Aorta (tissue), 5 donors: ENCODE measurements around the gene KDM1A. TPM values are rescaled to one million over a fixed set of nuclear protein-coding genes. Genes with fewer than 3 reads are reported as not detected.
A peak's percentile ranks its signal among the peaks of the same experiment; 100 is the strongest.

Experiments
- ATAC-seq: fragments of 200-7000 bp; cut with Tn5 transposase; one replicate; pipeline ENCODE4 v1.9.1; 2022; ENCODE audit warnings: moderate library complexity; ENCODE audit not compliant: low FRiP score
- DNase-seq, 2 donors: peaks; one replicate each; pipeline ENCODE4 v3.0.0-alpha.2; 2020
- H3K27ac ChIP-seq, 2 donors: one replicate each; pipeline ENCODE4 v1.5.1; 2013; ENCODE audit warnings: low read length in 2 of 2, mild to moderate bottlenecking in 2 of 2, moderate library complexity in 2 of 2, control low read depth in 1 of 2, inconsistent platforms in 1 of 2, low read depth in 1 of 2
- H3K27me3 ChIP-seq, 2 donors: one replicate each; pipeline ENCODE4 v1.6.1; 2013; ENCODE audit warnings: control low read depth in 1 of 2, low read length in 1 of 2, mild to moderate bottlenecking in 1 of 2, moderate library complexity in 1 of 2; ENCODE audit not compliant: insufficient read depth in 2 of 2, control insufficient read depth in 1 of 2
- H3K36me3 ChIP-seq, 2 donors: one replicate each; pipeline ENCODE4 v1.6.1; 2013; ENCODE audit warnings: control low read depth in 1 of 2, low read length in 1 of 2, mild to moderate bottlenecking in 1 of 2; ENCODE audit not compliant: insufficient read depth in 2 of 2, control insufficient read depth in 1 of 2
- H3K4me1 ChIP-seq, 2 donors: one replicate each; pipeline ENCODE4 v1.6.1; 2013; ENCODE audit warnings: low read length in 2 of 2, control low read depth in 1 of 2, mild to moderate bottlenecking in 1 of 2, moderate library complexity in 1 of 2; ENCODE audit not compliant: insufficient read depth in 2 of 2, control insufficient read depth in 1 of 2
- H3K4me3 ChIP-seq, 2 donors: one replicate each; pipeline ENCODE4 v1.5.1; 2013; ENCODE audit warnings: low read length in 2 of 2, control low read depth in 1 of 2, mild to moderate bottlenecking in 1 of 2
- H3K9me3 ChIP-seq: one replicate; pipeline ENCODE4 v1.6.1; 2013; ENCODE audit warnings: mild to moderate bottlenecking, low read length; ENCODE audit not compliant: control insufficient read depth
- WGBS, 2 donors: extraction: QIAGEN DNeasy Blood & Tissue Kit; methylation state at CpG; one replicate each; pipeline ENCODE4 v1.1.7; 2013; 5-methylcytosine and 5-hydroxymethylcytosine counted together
- intact Hi-C, 2 donors: fragments of 100-400 bp; cut with DNase I; formaldehyde crosslinking; loops; one replicate each; pipeline versions ENCODE4 v1.14.2 to v1.15.0; 2022
- polyA plus RNA-seq, 2 donors: library from polyadenylated mRNA; stranded (reverse); fragments of 200-250 nt; gene quantifications; one replicate each; pipeline ENCODE4 v1.2.3, GENCODE V29; 2013
- total RNA-seq, 2 donors: library from RNA; stranded (reverse); fragmentation: NEBNext Ultra II Directional; extraction: Animal tissue kit (Norgen Biotek cat#: 25700); gene quantifications; one replicate each; pipeline ENCODE4 v1.2.1, GENCODE V29; 2021
- donor health status: healthy with polysubstance abuse.
- donor health status: Bipolar disorder and iron deficiency.
- donor health status: DM: no; HTN: no; CAD: no.
- donor health status: DM: no; HTN: no; CAD: no.
- donor health status: DM: yes; HTN: yes; CAD: no.

The KDM1A gene
- total and polyA plus RNA-seq, 4 donors = 9.4 to 40.4 (median 29.6) TPM

GRCh38 chr1:23114424-23115079, 95.3 kb downstream of the KDM1A start:
- WGBS, 2 donors = 38 to 46% methylated on average over 6 of the region's 6 CpGs
- no peak for ATAC-seq
- intact Hi-C loops = no loop called here
- Histone ChIP-seq H3K36me3 (no peaks in the 10 kb centered on the region), H3K9me3 (no peaks in the 10 kb centered on the region), H3K4me1 (peaks cover 0 to 5% of the 10 kb centered on the region in 2 donors), H3K27ac (no peak overlapping the region), H3K27me3 (no peaks in the 10 kb centered on the region), H3K4me3 (no peak overlapping the region)
- DNase-seq = no peak

- no peak overlapping the region for H3K27ac ChIP-seq
- DNase-seq (no peak), ATAC-seq (no peak)
- H3K4me3 ChIP-seq = no peak overlapping the region
- 90 to 92% methylated on average over 6 of the region's 6 CpGs for WGBS, 2 donors
- intact Hi-C loops = no loop called here
- peaks cover 0 to 5% of the 10 kb centered on the region in 2 donors for H3K4me1 ChIP-seq
- H3K36me3 ChIP-seq = no peaks in the 10 kb centered on the region
- H3K9me3 ChIP-seq = no peaks in the 10 kb centered on the region
- no peaks in the 10 kb centered on the region for H3K27me3 ChIP-seq
These were observed 97.1 kb downstream of the KDM1A start for GRCh38 chr1:23116216-23116836.

- intact Hi-C loops = no loop called here
- 52 to 55% methylated on average over 2 of the region's 2 CpGs for WGBS, 2 donors
These were observed 97.8 kb downstream of the KDM1A start for GRCh38 chr1:23116921-23117699.

GRCh38 chr1:23118407-23118806, 99.1 kb downstream of the KDM1A start:
- ATAC-seq (no peak), DNase-seq (no peak)
- Histone ChIP-seq H3K4me3 (no peak overlapping the region), H3K4me1 (peaks cover 2 to 4% of the 10 kb centered on the region in 2 donors), H3K36me3 (no peaks in the 10 kb centered on the region), H3K27ac (no peak overlapping the region), H3K27me3 (no peaks in the 10 kb centered on the region), H3K9me3 (no peaks in the 10 kb centered on the region)
- intact Hi-C loops = no loop called here

More at GRCh38 chr1:23116921-23117699, 97.8 kb downstream of the KDM1A start:
- Histone ChIP-seq H3K9me3 (no peaks in the 10 kb centered on the region), H3K36me3 (no peaks in the 10 kb centered on the region), H3K4me1 (peaks cover 0 to 3% of the 10 kb centered on the region in 2 donors), H3K4me3 (no peak overlapping the region), H3K27ac (no peak overlapping the region), H3K27me3 (no peaks in the 10 kb centered on the region)
- ATAC-seq (no peak), DNase-seq (no peak)

GRCh38 chr1:23118957-23119792, 99.9 kb downstream of the KDM1A start:
- H3K36me3 ChIP-seq = no peaks in the 10 kb centered on the region
- H3K4me3 ChIP-seq = peak overlapping the region in 1 of 2 donors; percentile 7
- intact Hi-C loops = no loop called here
- no peaks in the 10 kb centered on the region for H3K27me3 ChIP-seq
- H3K4me1 ChIP-seq = peaks cover 2 to 4% of the 10 kb centered on the region in 2 donors
- whole genome bisulfite sequencing, 2 donors = 74 to 77% methylated on average over 8 of the region's 8 CpGs
- no peaks in the 10 kb centered on the region for H3K9me3 ChIP-seq
- H3K27ac ChIP-seq = no peak overlapping the region
- DNase-seq (no peak), ATAC-seq (no peak)

- intact Hi-C loops = no loop called here
- no peaks in the 10 kb centered on the region for H3K9me3 ChIP-seq
- no peak for ATAC-seq
- no peak for DNase-seq
- H3K4me1 ChIP-seq = peaks cover 2 to 4% of the 10 kb centered on the region in 2 donors
- WGBS, 2 donors = 96% methylated on average over 3 of the region's 3 CpGs
- H3K27ac ChIP-seq = no peak overlapping the region
- H3K36me3 ChIP-seq = no peaks in the 10 kb centered on the region
- no peak overlapping the region for H3K4me3 ChIP-seq
- H3K27me3 ChIP-seq = no peaks in the 10 kb centered on the region
These were observed 101.1 kb downstream of the KDM1A start for GRCh38 chr1:23120383-23120782.

- peak in 1 of 2 donors; percentile 72 for DNase-seq
- Histone ChIP-seq H3K4me3 (peak overlapping the region in 1 of 2 donors; percentile 26), H3K27me3 (no peaks in the 10 kb centered on the region), H3K36me3 (no peaks in the 10 kb centered on the region), H3K4me1 (peaks cover 2 to 4% of the 10 kb centered on the region in 2 donors), H3K27ac (peak overlapping the region in 1 of 2 donors; percentile 28), H3K9me3 (no peaks in the 10 kb centered on the region)
- intact Hi-C loops = loop anchor here in 1 of 2 donors (2.0 kb wide), 1 partner anchor 45 kb away; no protein-coding TSS in a partner anchor
- ATAC-seq = peak; percentile 67
- 2% methylated on average over 4 of the region's 4 CpGs for WGBS, 2 donors
These were observed 102.9 kb downstream of the KDM1A start for GRCh38 chr1:23122023-23122748.

- DNase-seq (no peak), ATAC-seq (no peak)
- H3K27me3 ChIP-seq = no peaks in the 10 kb centered on the region
- H3K4me3 ChIP-seq = no peak overlapping the region
- peak overlapping the region; percentile 22 to 35 for H3K27ac ChIP-seq
- no peaks in the 10 kb centered on the region for H3K9me3 ChIP-seq
- peaks cover 2 to 4% of the 10 kb centered on the region in 2 donors for H3K4me1 ChIP-seq
- intact Hi-C loops = loop anchor here in 1 of 2 donors (2.0 kb wide), 1 partner anchor 44 kb away; no protein-coding TSS in a partner anchor
- WGBS, 2 donors = 30 to 32% methylated on average over 4 of the region's 4 CpGs
- no peaks in the 10 kb centered on the region for H3K36me3 ChIP-seq
These were observed 103.5 kb downstream of the KDM1A start for GRCh38 chr1:23122796-23123195.
